Stimulated activated naive CD4-positive, alpha-beta T cell treated with Interleukin-2 at 50 U/mL for 16 hours (primary cell): ENCODE data around the gene RHOB.
"Not testable (repeated sequence)": the region's sequence is repeated elsewhere in the genome, so short reads cannot be mapped to it uniquely, and the experiment has no call there.

Experiments used
- DNase-seq: peaks from one replicate; lab custom pipeline; 2025; lab: John Stamatoyannopoulos, UW

Gene RHOB

GRCh38 chr2:20476481-20476880, 29.6 kb downstream of the RHOB start:
- no peak for DNase-seq

- DNase-seq = no peak
Measured at GRCh38 chr2:20476950-20477349, 30.1 kb downstream of the RHOB start.

GRCh38 chr2:20478961-20479360, 32.1 kb downstream of the RHOB start:
- DNase-seq = no peak

- no peak for DNase-seq
Measured at GRCh38 chr2:20479835-20480234, 33.0 kb downstream of the RHOB start.

GRCh38 chr2:20480913-20481312, 34.0 kb downstream of the RHOB start:
- no peak for DNase-seq

GRCh38 chr2:20481798-20482405, 35.0 kb downstream of the RHOB start:
- DNase-seq = no peak

GRCh38 chr2:20482725-20483124, 35.9 kb downstream of the RHOB start:
- DNase-seq = no peak

GRCh38 chr2:20483194-20483895, 36.5 kb downstream of the RHOB start:
- DNase-seq = no peak

GRCh38 chr2:20484034-20484617, 37.3 kb downstream of the RHOB start:
- no peak for DNase-seq

GRCh38 chr2:20484810-20485611, 38.1 kb downstream of the RHOB start:
- no peak for DNase-seq

GRCh38 chr2:20485612-20486388, 38.9 kb downstream of the RHOB start:
- no peak for DNase-seq

- DNase-seq = no peak
Measured at GRCh38 chr2:20486571-20486970, 39.7 kb downstream of the RHOB start.

GRCh38 chr2:20487030-20487391, 40.1 kb downstream of the RHOB start:
- no peak for DNase-seq

- no peak for DNase-seq
Measured at GRCh38 chr2:20487392-20488174, 40.7 kb downstream of the RHOB start.

- no peak for DNase-seq
Measured at GRCh38 chr2:20488201-20488641, 41.3 kb downstream of the RHOB start.

GRCh38 chr2:20488782-20489181, 41.9 kb downstream of the RHOB start:
- DNase-seq = no peak

GRCh38 chr2:20490300-20491181, 43.7 kb downstream of the RHOB start:
- DNase-seq = no peak

- DNase-seq = no peak
Measured at GRCh38 chr2:20491739-20492531, 45.1 kb downstream of the RHOB start.

- DNase-seq = not testable (repeated sequence)
Measured at GRCh38 chr2:20493095-20493494, 46.2 kb downstream of the RHOB start.
